Fibroblast of skin of left biceps (primary cell): ENCODE data around the gene C1QTNF5.

Source experiments
- DNase-seq, 2 experiments: peaks; one replicate each; pipeline ENCODE4 v3.0.0-alpha.2; 2013; ENCODE audit warnings: low read depth in 2 of 2

C1QTNF5 gene

GRCh38 chr11:119359365-119360214, 18.9 kb upstream of the C1QTNF5 start:
- no peak for DNase-seq

- no peak for DNase-seq
Observed at GRCh38 chr11:119357074-119357473, 16.4 kb upstream of the C1QTNF5 start.

GRCh38 chr11:119356349-119357031, 15.8 kb upstream of the C1QTNF5 start:
- DNase-seq, result no peak

GRCh38 chr11:119355091-119355843, 14.6 kb upstream of the C1QTNF5 start:
- DNase-seq, result no peak

GRCh38 chr11:119352857-119353260, 12.2 kb upstream of the C1QTNF5 start:
- no peak for DNase-seq

GRCh38 chr11:119351232-119351631, 10.5 kb upstream of the C1QTNF5 start:
- DNase-seq, result no peak

GRCh38 chr11:119350302-119350701, 9.6 kb upstream of the C1QTNF5 start:
- no peak for DNase-seq

- DNase-seq, result no peak
Observed at GRCh38 chr11:119347940-119348605, 7.4 kb upstream of the C1QTNF5 start.

- DNase-seq, result peak; percentile 45 to 53
Observed at GRCh38 chr11:119347242-119347641, 6.6 kb upstream of the C1QTNF5 start.

GRCh38 chr11:119346605-119347004, 5.9 kb upstream of the C1QTNF5 start, which contains the start of gene MFRP:
Gene MFRP (minus strand): TSS chr11:119346705. CDS start chr11:119346513, 192 bp downstream.
- no peak for DNase-seq

- DNase-seq, result no peak
Observed at GRCh38 chr11:119345685-119346084, 5.0 kb upstream of the C1QTNF5 start.

GRCh38 chr11:119344291-119345010, 3.8 kb upstream of the C1QTNF5 start:
- no peak for DNase-seq

- no peak for DNase-seq
Observed at GRCh38 chr11:119343726-119344125, 3.0 kb upstream of the C1QTNF5 start.

GRCh38 chr11:119342362-119343130, 1.9 kb upstream of the C1QTNF5 start:
- no peak for DNase-seq

- DNase-seq, result no peak
Observed at GRCh38 chr11:119342023-119342300, 1.3 kb upstream of the C1QTNF5 start.

- no peak for DNase-seq
Observed at GRCh38 chr11:119341222-119342022, 739 bp upstream of the C1QTNF5 start.

- DNase-seq, result no peak
Observed at GRCh38 chr11:119339589-119340334, 921 bp downstream of the C1QTNF5 start.

GRCh38 chr11:119338965-119339588, 1.6 kb downstream of the C1QTNF5 start:
- DNase-seq, result no peak
